Tibial nerve (tissue), 3 donors: ENCODE results near the gene MED16.

Experiments
- POLR2A ChIP-seq, 2 donors: fragments of 450-650 bp; IDR thresholded peaks; one replicate each; pipeline ENCODE4 v1.6.1; 2017; ENCODE audit warnings: antibody characterized with exemption in 2 of 2, mild to moderate bottlenecking in 2 of 2, moderate library complexity in 2 of 2
- TF ChIP-seq, protein P1 (sequence below), 5 experiments: fragments of 200-600 bp in 3 of 5; fragments of 450-650 bp in 2 of 5; sonication (generic) in 3 of 5; IDR thresholded peaks; one replicate each; pipeline ENCODE4 v1.5.1; 2016 to 2019; ENCODE audit warnings: antibody characterized with exemption in 5 of 5, mild to moderate bottlenecking in 3 of 5, moderate library complexity in 2 of 5

GRCh38 chr19:834216-834615, 58.8 kb downstream of the MED16 start:
- TF ChIP-seq POLR2A (IDR thresholded peaks at IDR 0.05) = no peak
- TF ChIP-seq, protein P1, sequence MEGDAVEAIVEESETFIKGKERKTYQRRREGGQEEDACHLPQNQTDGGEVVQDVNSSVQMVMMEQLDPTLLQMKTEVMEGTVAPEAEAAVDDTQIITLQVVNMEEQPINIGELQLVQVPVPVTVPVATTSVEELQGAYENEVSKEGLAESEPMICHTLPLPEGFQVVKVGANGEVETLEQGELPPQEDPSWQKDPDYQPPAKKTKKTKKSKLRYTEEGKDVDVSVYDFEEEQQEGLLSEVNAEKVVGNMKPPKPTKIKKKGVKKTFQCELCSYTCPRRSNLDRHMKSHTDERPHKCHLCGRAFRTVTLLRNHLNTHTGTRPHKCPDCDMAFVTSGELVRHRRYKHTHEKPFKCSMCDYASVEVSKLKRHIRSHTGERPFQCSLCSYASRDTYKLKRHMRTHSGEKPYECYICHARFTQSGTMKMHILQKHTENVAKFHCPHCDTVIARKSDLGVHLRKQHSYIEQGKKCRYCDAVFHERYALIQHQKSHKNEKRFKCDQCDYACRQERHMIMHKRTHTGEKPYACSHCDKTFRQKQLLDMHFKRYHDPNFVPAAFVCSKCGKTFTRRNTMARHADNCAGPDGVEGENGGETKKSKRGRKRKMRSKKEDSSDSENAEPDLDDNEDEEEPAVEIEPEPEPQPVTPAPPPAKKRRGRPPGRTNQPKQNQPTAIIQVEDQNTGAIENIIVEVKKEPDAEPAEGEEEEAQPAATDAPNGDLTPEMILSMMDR (IDR thresholded peaks at IDR 0.05) = no peak
